Measurements from ENCODE around the gene PDZK1IP1.

Gene PDZK1IP1

GRCh38 chr1:47184090-47184821, 5.6 kb downstream of the PDZK1IP1 start:
- H3K27me3 Mint-ChIP-seq = peaks cover 39% of the 10 kb centered on the region
- no peaks in the 10 kb centered on the region for H3K9me3 Mint-ChIP-seq
- no peaks in the 10 kb centered on the region for H3K36me3 Mint-ChIP-seq (ENCODE audit: low read depth)
- peaks cover 6% of the 10 kb centered on the region for H3K4me1 Mint-ChIP-seq (ENCODE audit: low read depth)
- no peak overlapping the region for H3K4me3 Mint-ChIP-seq
- intact Hi-C loops (cut with micrococcal nuclease) = no loop called here
- H3K27ac Mint-ChIP-seq = no peak overlapping the region

GRCh38 chr1:47183308-47184089, 6.3 kb downstream of the PDZK1IP1 start:
- Mint-ChIP-seq H3K27me3 (peaks cover 41% of the 10 kb centered on the region), H3K4me3 (no peak overlapping the region), H3K27ac (no peak overlapping the region), H3K9me3 (no peaks in the 10 kb centered on the region), H3K4me1 (ENCODE audit: low read depth) (peaks cover 12% of the 10 kb centered on the region), H3K36me3 (ENCODE audit: low read depth) (no peaks in the 10 kb centered on the region)
- intact Hi-C loops (cut with micrococcal nuclease) = no loop called here

- intact Hi-C loops (cut with micrococcal nuclease) = no loop called here
- Mint-ChIP-seq H3K4me3 (no peak overlapping the region), H3K9me3 (no peaks in the 10 kb centered on the region), H3K4me1 (ENCODE audit: low read depth) (peaks cover 12% of the 10 kb centered on the region), H3K27ac (no peak overlapping the region), H3K36me3 (ENCODE audit: low read depth) (no peaks in the 10 kb centered on the region), H3K27me3 (peaks cover 41% of the 10 kb centered on the region)
These were observed 7.1 kb downstream of the PDZK1IP1 start for GRCh38 chr1:47182676-47183235.

- Mint-ChIP-seq H3K4me3 (no peak overlapping the region), H3K36me3 (ENCODE audit: low read depth) (no peaks in the 10 kb centered on the region)
These were observed 7.7 kb downstream of the PDZK1IP1 start for GRCh38 chr1:47181955-47182675.

GRCh38 chr1:47181095-47181954, 8.5 kb downstream of the PDZK1IP1 start:
- H3K4me1 Mint-ChIP-seq (ENCODE audit: low read depth) = peaks cover 12% of the 10 kb centered on the region
- H3K27me3 Mint-ChIP-seq = peaks cover 41% of the 10 kb centered on the region
- no peaks in the 10 kb centered on the region for H3K36me3 Mint-ChIP-seq (ENCODE audit: low read depth)
- H3K27ac Mint-ChIP-seq = no peak overlapping the region
- H3K9me3 Mint-ChIP-seq = no peaks in the 10 kb centered on the region
- intact Hi-C loops (cut with micrococcal nuclease) = no loop called here
- no peak overlapping the region for H3K4me3 Mint-ChIP-seq

More at GRCh38 chr1:47181955-47182675, 7.7 kb downstream of the PDZK1IP1 start:
- H3K9me3 Mint-ChIP-seq = no peaks in the 10 kb centered on the region
- intact Hi-C loops (cut with micrococcal nuclease) = no loop called here
- peaks cover 41% of the 10 kb centered on the region for H3K27me3 Mint-ChIP-seq
- no peak overlapping the region for H3K27ac Mint-ChIP-seq
- H3K4me1 Mint-ChIP-seq (ENCODE audit: low read depth) = peaks cover 12% of the 10 kb centered on the region

GRCh38 chr1:47180603-47181094, 9.2 kb downstream of the PDZK1IP1 start:
- Mint-ChIP-seq H3K9me3 (no peaks in the 10 kb centered on the region), H3K36me3 (ENCODE audit: low read depth) (no peaks in the 10 kb centered on the region), H3K4me1 (ENCODE audit: low read depth) (peaks cover 12% of the 10 kb centered on the region), H3K27me3 (peaks cover 43% of the 10 kb centered on the region), H3K27ac (no peak overlapping the region), H3K4me3 (no peak overlapping the region)
- intact Hi-C loops (cut with micrococcal nuclease) = no loop called here

GRCh38 chr1:47179988-47180563, 9.8 kb downstream of the PDZK1IP1 start:
- peaks cover 16% of the 10 kb centered on the region for H3K4me1 Mint-ChIP-seq (ENCODE audit: low read depth)
- intact Hi-C loops (cut with micrococcal nuclease) = loop anchor here (1.0 to 10.0 kb wide), 2 partner anchors 83 to 535 kb away; no protein-coding TSS in a partner anchor
- no peaks in the 10 kb centered on the region for H3K9me3 Mint-ChIP-seq
- H3K36me3 Mint-ChIP-seq (ENCODE audit: low read depth) = no peaks in the 10 kb centered on the region
- no peak overlapping the region for H3K4me3 Mint-ChIP-seq
- H3K27ac Mint-ChIP-seq = no peak overlapping the region
- H3K27me3 Mint-ChIP-seq = peaks cover 40% of the 10 kb centered on the region

- peaks cover 42% of the 10 kb centered on the region for H3K27me3 Mint-ChIP-seq
- peaks cover 18% of the 10 kb centered on the region for H3K4me1 Mint-ChIP-seq (ENCODE audit: low read depth)
- no peaks in the 10 kb centered on the region for H3K36me3 Mint-ChIP-seq (ENCODE audit: low read depth)
- H3K4me3 Mint-ChIP-seq = peak overlapping the region; percentile 79
- intact Hi-C loops (cut with micrococcal nuclease) = loop anchor here (1.0 to 10.0 kb wide), 2 partner anchors 84 to 535 kb away; no protein-coding TSS in a partner anchor
- peak overlapping the region; percentile 57 for H3K27ac Mint-ChIP-seq
- no peaks in the 10 kb centered on the region for H3K9me3 Mint-ChIP-seq
These were observed 10.5 kb downstream of the PDZK1IP1 start for GRCh38 chr1:47179017-47179987.

GRCh38 chr1:47178654-47179016, 11.2 kb downstream of the PDZK1IP1 start:
- H3K9me3 Mint-ChIP-seq = no peaks in the 10 kb centered on the region
- no peaks in the 10 kb centered on the region for H3K36me3 Mint-ChIP-seq (ENCODE audit: low read depth)
- intact Hi-C loops (cut with micrococcal nuclease) = loop anchor here (1.0 to 10.0 kb wide), 2 partner anchors 85 to 536 kb away; no protein-coding TSS in a partner anchor
- H3K4me1 Mint-ChIP-seq (ENCODE audit: low read depth) = peaks cover 18% of the 10 kb centered on the region
- H3K27me3 Mint-ChIP-seq = peaks cover 47% of the 10 kb centered on the region
- no peak overlapping the region for H3K4me3 Mint-ChIP-seq
- H3K27ac Mint-ChIP-seq = peak overlapping the region; percentile 57

- no peak overlapping the region for H3K4me3 Mint-ChIP-seq
- H3K4me1 Mint-ChIP-seq (ENCODE audit: low read depth) = peaks cover 18% of the 10 kb centered on the region
- H3K9me3 Mint-ChIP-seq = no peaks in the 10 kb centered on the region
- H3K27ac Mint-ChIP-seq = no peak overlapping the region
- H3K36me3 Mint-ChIP-seq (ENCODE audit: low read depth) = no peaks in the 10 kb centered on the region
- intact Hi-C loops (cut with micrococcal nuclease) = loop anchor here (10.0 kb wide), 1 partner anchor 537 kb away; no protein-coding TSS in a partner anchor
- peaks cover 45% of the 10 kb centered on the region for H3K27me3 Mint-ChIP-seq
These were observed 11.8 kb downstream of the PDZK1IP1 start for GRCh38 chr1:47178020-47178419.

- no peaks in the 10 kb centered on the region for H3K9me3 Mint-ChIP-seq
- no peak overlapping the region for H3K27ac Mint-ChIP-seq
- peaks cover 27% of the 10 kb centered on the region for H3K27me3 Mint-ChIP-seq
- H3K4me3 Mint-ChIP-seq = no peak overlapping the region
- H3K36me3 Mint-ChIP-seq (ENCODE audit: low read depth) = no peaks in the 10 kb centered on the region
- peaks cover 18% of the 10 kb centered on the region for H3K4me1 Mint-ChIP-seq (ENCODE audit: low read depth)
- intact Hi-C loops (cut with micrococcal nuclease) = loop anchor here (10.0 kb wide), 1 partner anchor 539 kb away; no protein-coding TSS in a partner anchor
These were observed 14.5 kb downstream of the PDZK1IP1 start for GRCh38 chr1:47175227-47175934.
